CD4-positive, alpha-beta memory T cell (primary cell): ENCODE data around the gene CDCA7. TPM values are rescaled to one million over a fixed set of nuclear protein-coding genes. Genes with fewer than 3 reads are reported as not detected.

Experiments used
- CTCF ChIA-PET: fragments of 350-600 bp; sonication (Branson Sonifier 250); formaldehyde crosslinking; loops from one replicate; lab custom pipeline; 2021; ENCODE audit warnings: inconsistent platforms; ENCODE audit not compliant: partially characterized antibody; lab: Charles Lee
- POLR2A ChIA-PET: fragments of 350-600 bp; sonication (Branson Sonifier 250); formaldehyde crosslinking; loops from one replicate; lab custom pipeline; 2021; ENCODE audit not compliant: partially characterized antibody; lab: Charles Lee
- DNase-seq, 5 donors: peaks; one replicate each; pipeline versions ENCODE4 v3.0.0 to v3.0.0-alpha.2; 2020 to 2022; ENCODE audit warnings: mixed read lengths in 1 of 5
- H3K27ac ChIP-seq: one replicate; pipeline ENCODE4 v1.7.0; 2013; ENCODE audit warnings: low read depth, low read length
- H3K27me3 ChIP-seq: 2 replicates; pipeline ENCODE4 v1.7.0; 2013; ENCODE audit warnings: mild to moderate bottlenecking, low read length, moderate library complexity; ENCODE audit not compliant: insufficient read depth
- H3K36me3 ChIP-seq: 2 replicates; pipeline ENCODE4 v1.7.0; 2013; ENCODE audit warnings: mild to moderate bottlenecking, low read length, moderate library complexity; ENCODE audit not compliant: insufficient read depth
- H3K4me1 ChIP-seq: 2 replicates; pipeline ENCODE4 v1.7.0; 2013; ENCODE audit warnings: mild to moderate bottlenecking, low read length, moderate library complexity; ENCODE audit not compliant: insufficient read depth
- H3K4me3 ChIP-seq, 2 donors: one replicate each; pipeline ENCODE4 v1.7.0; 2013; ENCODE audit warnings: low read length in 2 of 2, mild to moderate bottlenecking in 1 of 2
- H3K9me3 ChIP-seq, 2 donors: one replicate each; pipeline ENCODE4 v1.7.0; 2013; ENCODE audit warnings: low read length in 2 of 2, control low read depth in 1 of 2; ENCODE audit not compliant: control insufficient read depth in 1 of 2
- H3K27ac Mint-ChIP-seq, 7 donors: one replicate each; pipeline ENCODE4 v1.8.0; 2020 to 2021; ENCODE audit warnings: mixed read lengths in 7 of 7, mild to moderate bottlenecking in 6 of 7, inconsistent platforms in 3 of 7, moderate library complexity in 3 of 7
- H3K27me3 Mint-ChIP-seq, 2 donors: one replicate each; pipeline ENCODE4 v1.8.0; 2020 to 2021; ENCODE audit warnings: mixed read lengths in 2 of 2
- H3K36me3 Mint-ChIP-seq, 2 donors: one replicate each; pipeline ENCODE4 v1.8.0; 2020 to 2021; ENCODE audit warnings: mixed read lengths in 2 of 2, inconsistent platforms in 1 of 2, mild to moderate bottlenecking in 1 of 2
- H3K4me1 Mint-ChIP-seq, 4 donors: one replicate each; pipeline ENCODE4 v1.8.0; 2020 to 2021; ENCODE audit warnings: mixed read lengths in 4 of 4, mild to moderate bottlenecking in 1 of 4
- H3K4me3 Mint-ChIP-seq, 8 donors: one replicate each; pipeline ENCODE4 v1.8.0; 2020 to 2021; ENCODE audit warnings: mixed read lengths in 8 of 8, mild to moderate bottlenecking in 7 of 8, moderate library complexity in 6 of 8, inconsistent platforms in 3 of 8
- H3K9me3 Mint-ChIP-seq, 8 donors: one replicate each; pipeline ENCODE4 v1.8.0; 2020 to 2021; ENCODE audit warnings: mixed read lengths in 8 of 8, mild to moderate bottlenecking in 5 of 8, inconsistent platforms in 3 of 8, moderate library complexity in 1 of 8
- intact Hi-C: fragments of 100-400 bp; cut with micrococcal nuclease; formaldehyde crosslinking; loops from one replicate; pipeline ENCODE4 v1.15.1; 2023
- polyA plus RNA-seq, 2 donors: library from polyadenylated mRNA; unstranded; fragments of 300-500 nt; fragmentation: Illumina TruSeq; gene quantifications; one replicate each; pipeline ENCODE4 v1.2.3, GENCODE V29; 2021
- total RNA-seq, 2 experiments: library from RNA; stranded (reverse); gene quantifications; one replicate each; pipeline ENCODE4 v1.2.3, GENCODE V29; 2021

Gene CDCA7
- total and polyA plus RNA-seq, 4 experiments from 2014 or later: 2.0 to 3.9 (median 2.5) TPM

DNA sequence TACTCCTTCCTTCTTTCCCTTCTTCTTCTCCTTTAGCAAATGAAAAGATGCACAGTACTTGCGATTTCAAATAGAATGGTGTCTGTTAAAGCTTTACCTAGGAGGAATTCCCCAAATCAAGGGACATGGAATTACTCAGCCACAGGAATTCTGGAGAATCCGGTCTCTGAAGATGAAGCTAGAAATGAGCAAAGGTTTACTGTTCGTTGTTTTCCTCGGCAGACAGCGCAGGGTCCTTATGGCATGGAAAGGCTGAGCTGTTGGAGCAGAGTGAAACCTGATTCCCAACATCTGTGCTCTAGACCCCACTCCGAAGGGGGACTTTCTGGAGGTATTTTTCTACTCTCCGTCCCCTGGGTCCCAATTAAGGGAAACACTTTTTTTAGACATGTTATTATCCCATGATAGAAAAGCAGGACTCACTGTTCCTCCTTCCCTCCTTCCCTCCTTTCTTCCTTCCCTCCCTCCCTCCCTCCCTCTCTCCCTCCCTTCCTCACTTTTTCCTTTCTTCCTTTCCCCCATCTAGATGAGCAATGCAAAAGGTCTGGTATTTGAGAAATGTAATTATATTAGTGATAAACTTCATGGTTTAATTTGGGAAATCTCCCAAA, 47.1 kb downstream of the CDCA7 start:
- peaks cover 0 to 6% (median 6%) of the 10 kb centered on the region in 4 donors for H3K4me1 Mint-ChIP-seq
- H3K27me3 Mint-ChIP-seq: peaks cover 31 to 58% of the 10 kb centered on the region in 2 donors
- no peak for DNase-seq
- H3K36me3 ChIP-seq: no peaks in the 10 kb centered on the region
- no peaks in the 10 kb centered on the region for H3K36me3 Mint-ChIP-seq
- peaks cover 10% of the 10 kb centered on the region for H3K27me3 ChIP-seq
- POLR2A ChIA-PET: interaction anchor here (2.3 kb wide), 1 partner anchor 940 kb away, joined by 6 read pairs; no protein-coding TSS in a partner anchor
- intact Hi-C loops: loop anchor here (1.0 to 10.0 kb wide), 5 partner anchors 47 to 1283 kb away; no protein-coding TSS in a partner anchor
- H3K9me3 ChIP-seq: no peaks in the 10 kb centered on the region
- no peaks in the 10 kb centered on the region for H3K9me3 Mint-ChIP-seq
- H3K4me3 ChIP-seq: no peak overlapping the region
- no peak overlapping the region for H3K4me3 Mint-ChIP-seq
- H3K27ac Mint-ChIP-seq: no peak overlapping the region
- CTCF ChIA-PET: interaction anchor here (1.0 to 8.2 kb wide), 16 partner anchors 9 to 948 kb away, joined by 3 to 114 read pairs (median 9); no protein-coding TSS in a partner anchor
- H3K4me1 ChIP-seq: peaks cover 6% of the 10 kb centered on the region
- no peak overlapping the region for H3K27ac ChIP-seq

DNA sequence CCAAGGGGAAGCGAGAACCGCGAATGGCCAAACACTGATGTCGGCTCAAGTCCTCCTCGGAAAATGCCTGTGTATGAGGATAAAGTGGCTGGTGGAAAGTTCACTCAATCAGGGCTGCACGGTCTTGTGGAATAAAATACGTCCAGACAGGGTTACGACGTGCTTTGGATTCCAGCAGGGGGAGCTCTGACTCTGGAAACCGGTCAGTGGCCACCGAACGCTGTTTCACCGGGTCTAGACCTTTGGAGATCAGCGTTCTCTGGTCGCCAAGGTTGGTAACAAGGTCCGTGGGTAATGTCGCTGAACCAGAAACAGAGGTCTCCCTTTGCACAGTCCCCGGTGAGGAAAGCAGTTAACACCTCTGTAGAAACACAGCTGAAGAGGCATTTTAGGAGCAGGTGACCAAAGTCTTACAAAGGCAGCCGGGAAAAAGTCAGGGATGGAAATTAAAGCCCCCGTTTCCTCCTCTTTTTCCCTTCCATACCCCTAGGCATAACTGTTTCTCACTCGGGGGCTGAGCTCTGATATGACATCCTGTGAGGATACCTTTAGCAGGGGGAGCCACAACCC, 47.8 kb downstream of the CDCA7 start:
- Mint-ChIP-seq H3K27me3 (peaks cover 31 to 55% of the 10 kb centered on the region in 2 donors), H3K36me3 (no peaks in the 10 kb centered on the region), H3K4me3 (peak overlapping the region in 1 of 8 donors; percentile 17), H3K27ac (peak overlapping the region in 1 of 7 donors; percentile 56), H3K9me3 (no peaks in the 10 kb centered on the region), H3K4me1 (peaks cover 0 to 6% (median 6%) of the 10 kb centered on the region in 4 donors)
- intact Hi-C loops: loop anchor here (1.0 to 10.0 kb wide), 5 partner anchors 47 to 1282 kb away; no protein-coding TSS in a partner anchor
- peaks cover 6% of the 10 kb centered on the region for H3K4me1 ChIP-seq
- H3K4me3 ChIP-seq: no peak overlapping the region
- POLR2A ChIA-PET: interaction anchor here (0.7 to 2.3 kb wide), 2 partner anchors 11 to 939 kb away, joined by 3 to 6 read pairs; no protein-coding TSS in a partner anchor
- no peak overlapping the region for H3K27ac ChIP-seq
- H3K36me3 ChIP-seq: no peaks in the 10 kb centered on the region
- H3K27me3 ChIP-seq: peaks cover 8% of the 10 kb centered on the region
- DNase-seq: peak; percentile 62 to 70 (median 68)
- H3K9me3 ChIP-seq: no peaks in the 10 kb centered on the region
- CTCF ChIA-PET: interaction anchor here (0.6 to 8.2 kb wide), 25 partner anchors 8 to 1286 kb away, joined by 3 to 114 read pairs (median 5); partner anchors contain the start of gene OLA1

DNA sequence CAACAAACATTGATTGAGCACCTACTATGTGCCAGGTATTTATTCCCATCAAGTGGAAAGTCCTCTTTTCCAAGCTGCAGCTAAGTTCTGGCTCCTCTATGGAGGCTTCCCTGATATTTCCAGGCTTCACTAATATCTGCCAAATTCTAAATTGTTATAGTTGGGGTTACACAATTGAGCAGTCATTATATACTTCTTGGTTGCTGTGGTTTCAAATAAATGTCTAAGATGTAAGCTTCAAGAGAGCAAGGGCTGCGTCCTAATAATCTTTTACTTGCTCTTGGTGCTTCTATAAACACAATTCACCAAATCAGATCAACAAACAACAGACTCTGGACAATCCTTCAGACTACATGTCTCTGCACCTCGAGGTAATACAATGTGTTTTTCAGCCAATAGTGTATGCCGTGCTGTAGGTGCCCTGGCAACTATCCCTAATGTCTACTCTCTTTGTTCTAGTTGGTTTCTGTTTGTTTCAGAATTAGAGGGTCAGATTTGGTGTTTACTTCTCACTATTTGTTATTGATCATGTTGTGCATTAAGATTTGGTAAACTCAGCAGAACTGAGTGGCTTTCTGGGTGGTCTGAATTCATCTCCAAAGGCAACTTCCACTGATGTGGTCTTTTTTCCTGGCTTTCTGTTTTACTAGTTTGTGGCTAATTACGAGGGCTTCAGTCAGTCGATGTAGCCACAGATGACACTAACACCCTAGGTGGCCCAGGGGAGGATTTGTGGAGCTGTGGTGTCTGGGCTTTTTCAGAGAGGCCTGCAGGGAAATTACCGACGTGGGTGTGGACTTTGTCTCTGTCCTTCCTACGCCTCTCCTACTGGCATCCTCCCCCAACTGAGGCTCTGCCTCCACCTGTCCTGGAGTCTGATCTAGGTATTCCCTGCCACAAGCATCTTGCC, 50.4 kb downstream of the CDCA7 start:
- ChIA-PET POLR2A (no interaction called here), CTCF (interaction anchor here (0.6 to 8.2 kb wide), 3 partner anchors 43 to 935 kb away, joined by 3 to 114 read pairs (median 14); no protein-coding TSS in a partner anchor)
- Histone ChIP-seq H3K27ac (no peak overlapping the region), H3K9me3 (no peaks in the 10 kb centered on the region), H3K27me3 (peaks cover 8% of the 10 kb centered on the region), H3K4me3 (no peak overlapping the region), H3K36me3 (no peaks in the 10 kb centered on the region), H3K4me1 (peaks cover 6% of the 10 kb centered on the region)
- Mint-ChIP-seq H3K27ac (no peak overlapping the region), H3K36me3 (no peaks in the 10 kb centered on the region), H3K9me3 (no peaks in the 10 kb centered on the region), H3K27me3 (peaks cover 29 to 45% of the 10 kb centered on the region in 2 donors), H3K4me1 (peaks cover 0 to 6% (median 6%) of the 10 kb centered on the region in 4 donors), H3K4me3 (no peak overlapping the region)
- DNase-seq: no peak
- intact Hi-C loops: loop anchor here (10.0 kb wide), 1 partner anchor 1280 kb away; no protein-coding TSS in a partner anchor

DNA sequence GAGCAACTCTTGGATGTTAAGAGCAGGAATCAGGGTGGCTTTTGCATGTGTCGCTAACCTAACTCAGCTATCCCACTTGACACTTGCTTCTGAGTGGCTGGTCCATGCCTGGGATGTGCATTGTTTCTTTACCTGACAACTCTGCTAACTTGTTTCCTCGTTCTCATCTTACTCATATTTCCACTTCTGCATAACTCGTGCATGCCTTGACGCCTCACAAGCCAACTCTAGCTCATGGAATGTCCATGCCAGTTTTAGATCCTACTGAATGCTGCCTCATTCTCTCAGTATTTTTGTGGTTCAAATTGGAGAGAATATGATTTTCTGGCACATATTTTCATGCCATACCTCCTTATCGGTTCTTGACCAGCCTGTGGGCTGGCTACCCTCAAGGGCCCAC, 52.5 kb downstream of the CDCA7 start:
- CTCF ChIA-PET: interaction anchor here (1.7 to 3.2 kb wide), 3 partner anchors 41 to 937 kb away, joined by 4 to 15 read pairs (median 14); no protein-coding TSS in a partner anchor
- Mint-ChIP-seq H3K9me3 (no peaks in the 10 kb centered on the region), H3K27me3 (peaks cover 15 to 31% of the 10 kb centered on the region in 2 donors), H3K4me1 (peaks cover 0 to 6% (median 5%) of the 10 kb centered on the region in 4 donors), H3K27ac (no peak overlapping the region), H3K36me3 (no peaks in the 10 kb centered on the region), H3K4me3 (no peak overlapping the region)
- H3K36me3 ChIP-seq: no peaks in the 10 kb centered on the region
- intact Hi-C loops: loop anchor here (10.0 kb wide), 1 partner anchor 1278 kb away; no protein-coding TSS in a partner anchor
- H3K27me3 ChIP-seq: peaks cover 3% of the 10 kb centered on the region
- no peaks in the 10 kb centered on the region for H3K9me3 ChIP-seq
- H3K27ac ChIP-seq: no peak overlapping the region
- POLR2A ChIA-PET: no interaction called here
- no peak for DNase-seq
- H3K4me3 ChIP-seq: no peak overlapping the region
- H3K4me1 ChIP-seq: peaks cover 6% of the 10 kb centered on the region

DNA sequence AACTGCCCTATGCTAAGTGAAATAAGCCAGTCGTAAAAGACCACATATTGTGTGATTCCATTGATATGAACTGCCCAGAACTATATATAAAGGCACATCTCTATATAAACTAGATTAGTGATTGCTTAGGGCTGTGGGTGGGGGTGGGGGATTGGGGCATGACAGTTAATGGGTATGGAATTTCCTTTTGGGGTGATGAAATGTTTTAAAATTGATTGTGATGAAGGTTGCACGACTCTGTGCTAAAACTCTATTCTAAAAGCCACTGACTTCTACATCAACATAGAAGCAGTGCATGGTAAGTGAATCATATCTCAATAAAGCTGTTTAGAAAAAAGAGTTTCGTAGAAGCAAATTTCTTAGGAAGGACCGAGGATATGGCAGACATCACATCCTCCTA, 53.0 kb downstream of the CDCA7 start:
- H3K27me3 ChIP-seq: peaks cover 1% of the 10 kb centered on the region
- H3K27ac ChIP-seq: no peak overlapping the region
- H3K27me3 Mint-ChIP-seq: peaks cover 11 to 27% of the 10 kb centered on the region in 2 donors
- POLR2A ChIA-PET: no interaction called here
- no peak for DNase-seq
- no peak overlapping the region for H3K4me3 ChIP-seq
- CTCF ChIA-PET: interaction anchor here (0.7 to 2.7 kb wide), 3 partner anchors 8 to 937 kb away, joined by 3 to 15 read pairs (median 4); no protein-coding TSS in a partner anchor
- H3K36me3 ChIP-seq: no peaks in the 10 kb centered on the region
- H3K9me3 Mint-ChIP-seq: no peaks in the 10 kb centered on the region
- no peaks in the 10 kb centered on the region for H3K36me3 Mint-ChIP-seq
- no peaks in the 10 kb centered on the region for H3K9me3 ChIP-seq
- peaks cover under 1% of the 10 kb centered on the region for H3K4me1 ChIP-seq
- H3K4me1 Mint-ChIP-seq: peaks cover 0 to 1% (median under 1%) of the 10 kb centered on the region in 4 donors
- H3K27ac Mint-ChIP-seq: no peak overlapping the region
- H3K4me3 Mint-ChIP-seq: no peak overlapping the region
- intact Hi-C loops: loop anchor here (10.0 kb wide), 1 partner anchor 1277 kb away; no protein-coding TSS in a partner anchor

DNA sequence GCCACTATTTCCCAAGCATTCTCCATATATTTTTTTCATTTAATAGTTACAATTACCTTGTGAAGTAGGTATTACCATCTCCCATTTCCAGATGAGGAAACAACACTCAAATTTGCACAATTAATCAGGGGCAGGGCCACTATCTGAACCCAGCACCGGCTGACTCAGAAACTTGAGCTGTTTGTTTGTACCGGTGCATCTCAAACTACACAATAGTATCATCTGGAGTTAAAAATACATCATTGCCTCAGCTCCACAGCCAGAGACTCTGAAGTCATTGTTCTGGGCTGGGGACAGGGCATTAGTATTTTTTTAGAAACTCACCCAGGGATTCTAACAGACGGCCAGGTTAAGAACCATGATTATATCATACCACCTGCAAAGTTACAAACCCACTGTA, 55.9 kb downstream of the CDCA7 start:
- H3K9me3 Mint-ChIP-seq: no peaks in the 10 kb centered on the region
- intact Hi-C loops: no loop called here
- H3K27ac Mint-ChIP-seq: no peak overlapping the region
- CTCF ChIA-PET: interaction anchor here (1.1 to 2.2 kb wide), 2 partner anchors 8 to 9 kb away, joined by 4 to 12 read pairs; no protein-coding TSS in a partner anchor
- H3K36me3 Mint-ChIP-seq: no peaks in the 10 kb centered on the region
- no peaks in the 10 kb centered on the region for H3K9me3 ChIP-seq
- H3K4me3 Mint-ChIP-seq: no peak overlapping the region
- H3K27me3 ChIP-seq: no peaks in the 10 kb centered on the region
- no peaks in the 10 kb centered on the region for H3K4me1 Mint-ChIP-seq
- no peaks in the 10 kb centered on the region for H3K4me1 ChIP-seq
- no peak overlapping the region for H3K4me3 ChIP-seq
- no peak overlapping the region for H3K27ac ChIP-seq
- no peak for DNase-seq
- H3K36me3 ChIP-seq: no peaks in the 10 kb centered on the region
- POLR2A ChIA-PET: no interaction called here
- H3K27me3 Mint-ChIP-seq: peaks cover 17 to 18% of the 10 kb centered on the region in 2 donors
